ENCODE measurements around the gene SLC24A4.
"Not testable (repeated sequence)": the region's sequence is repeated elsewhere in the genome, so short reads cannot be mapped to it uniquely, and the experiment has no call there.

Gene SLC24A4

DNA sequence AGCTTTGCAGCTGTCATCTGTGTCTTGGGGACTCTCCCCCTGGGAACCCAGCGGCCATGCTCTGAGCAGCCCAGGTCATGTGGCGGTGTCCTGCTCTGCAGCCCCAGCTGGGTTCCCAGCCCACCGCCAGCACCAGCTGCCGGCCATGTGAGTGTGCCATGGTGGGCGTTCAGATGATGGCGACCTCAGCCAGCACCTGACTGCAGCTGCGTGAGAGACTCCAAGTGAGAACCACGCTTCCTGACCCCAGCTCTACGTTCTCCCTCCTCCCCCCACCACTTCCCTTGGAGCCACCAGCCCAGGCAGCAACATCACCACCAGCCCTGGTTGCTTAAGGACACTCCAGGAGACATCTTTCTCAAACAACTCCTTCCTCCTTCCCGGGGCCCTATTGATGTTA is 68.8 kb downstream of the SLC24A4 start:
- H3K36me3 Mint-ChIP-seq (ENCODE audit: low read depth), result no peaks in the 10 kb centered on the region
- no peak overlapping the region for H3K27ac Mint-ChIP-seq
- no peaks in the 10 kb centered on the region for H3K4me1 Mint-ChIP-seq (ENCODE audit: low read depth)
- DNase-seq (ENCODE audit: low spot score), result no peak
- no peak overlapping the region for H3K4me3 Mint-ChIP-seq
- H3K9me3 Mint-ChIP-seq, result no peaks in the 10 kb centered on the region
- no peaks in the 10 kb centered on the region for H3K27me3 Mint-ChIP-seq (ENCODE audit: low read depth)

DNA sequence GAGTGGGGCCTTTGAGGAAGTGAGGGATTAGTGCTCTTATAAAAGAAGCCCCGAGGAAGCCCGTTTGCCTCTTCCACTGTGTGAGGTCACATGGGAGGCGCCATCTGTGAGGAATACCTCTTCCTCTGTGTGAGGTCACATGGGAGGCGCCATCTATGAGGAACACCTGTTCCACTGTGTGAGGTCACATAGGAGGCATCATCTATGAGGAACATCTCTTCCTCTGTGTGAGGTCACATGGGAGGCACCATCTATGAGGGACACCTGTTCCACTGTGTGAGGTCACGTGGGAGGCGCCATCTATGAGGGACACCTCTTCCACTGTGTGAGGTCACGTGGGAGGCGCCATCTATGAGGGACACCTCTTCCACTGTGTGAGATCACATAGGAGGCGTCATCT is 69.7 kb downstream of the SLC24A4 start:
- no peaks in the 10 kb centered on the region for H3K27me3 Mint-ChIP-seq (ENCODE audit: low read depth)
- no peak for DNase-seq (ENCODE audit: low spot score)
- no peak overlapping the region for H3K27ac Mint-ChIP-seq
- no peaks in the 10 kb centered on the region for H3K4me1 Mint-ChIP-seq (ENCODE audit: low read depth)
- H3K4me3 Mint-ChIP-seq, result no peak overlapping the region
- no peaks in the 10 kb centered on the region for H3K9me3 Mint-ChIP-seq
- no peaks in the 10 kb centered on the region for H3K36me3 Mint-ChIP-seq (ENCODE audit: low read depth)

GRCh38 chr14:92397150-92397952 is 74.4 kb downstream of the SLC24A4 start:
- no peak overlapping the region for H3K27ac Mint-ChIP-seq

DNA sequence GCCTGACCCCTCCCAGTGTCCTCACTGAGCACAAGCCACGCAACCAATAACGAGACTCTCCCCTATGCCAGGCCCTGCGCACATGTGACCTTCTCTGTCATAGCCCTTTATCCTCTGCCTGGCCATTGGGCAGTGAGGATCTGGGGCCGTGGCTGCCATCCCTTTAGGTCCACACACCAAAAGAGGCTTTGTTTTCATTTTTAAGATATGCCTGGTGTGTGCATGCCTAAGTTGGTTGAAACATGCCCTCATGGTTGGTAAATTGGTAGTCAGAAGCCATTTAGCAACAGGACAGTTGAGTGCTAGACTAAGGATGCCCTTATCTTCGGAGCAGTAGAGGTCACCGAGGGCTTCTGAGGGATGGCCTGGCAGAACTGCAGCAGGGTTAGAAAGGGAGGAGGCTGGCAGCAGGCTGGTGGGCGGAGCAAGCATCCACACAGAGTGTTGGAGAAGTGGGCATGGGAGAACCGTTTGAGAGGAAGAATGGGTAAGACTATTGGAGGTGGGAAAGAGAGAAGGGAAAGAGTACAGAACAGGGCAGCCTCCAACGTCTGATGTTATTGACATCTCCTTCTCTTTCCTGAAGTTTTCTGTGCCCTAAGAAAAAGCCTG is 75.1 kb downstream of the SLC24A4 start:
- H3K4me1 Mint-ChIP-seq (ENCODE audit: low read depth), result no peaks in the 10 kb centered on the region
- no peak for DNase-seq (ENCODE audit: low spot score)
- H3K36me3 Mint-ChIP-seq (ENCODE audit: low read depth), result no peaks in the 10 kb centered on the region
- no peak overlapping the region for H3K4me3 Mint-ChIP-seq
- no peaks in the 10 kb centered on the region for H3K9me3 Mint-ChIP-seq
- no peak overlapping the region for H3K27ac Mint-ChIP-seq
- H3K27me3 Mint-ChIP-seq (ENCODE audit: low read depth), result peaks cover 5% of the 10 kb centered on the region

More at GRCh38 chr14:92397150-92397952, 74.4 kb downstream of the SLC24A4 start:
- Mint-ChIP-seq H3K4me1 (ENCODE audit: low read depth) (no peaks in the 10 kb centered on the region), H3K27me3 (ENCODE audit: low read depth) (peaks cover 4% of the 10 kb centered on the region), H3K36me3 (ENCODE audit: low read depth) (no peaks in the 10 kb centered on the region), H3K9me3 (no peaks in the 10 kb centered on the region), H3K4me3 (no peak overlapping the region)
- DNase-seq (ENCODE audit: low spot score), result no peak

- Mint-ChIP-seq H3K4me1 (ENCODE audit: low read depth) (no peaks in the 10 kb centered on the region), H3K9me3 (no peaks in the 10 kb centered on the region), H3K36me3 (ENCODE audit: low read depth) (no peaks in the 10 kb centered on the region), H3K27me3 (ENCODE audit: low read depth) (peaks cover 5% of the 10 kb centered on the region), H3K4me3 (no peak overlapping the region), H3K27ac (no peak overlapping the region)
- no peak for DNase-seq (ENCODE audit: low spot score)
These were observed 76.1 kb downstream of the SLC24A4 start for GRCh38 chr14:92398888-92399636.

GRCh38 chr14:92400579-92401444 is 77.8 kb downstream of the SLC24A4 start:
- H3K4me1 Mint-ChIP-seq (ENCODE audit: low read depth), result no peaks in the 10 kb centered on the region
- no peak overlapping the region for H3K27ac Mint-ChIP-seq
- no peak for DNase-seq (ENCODE audit: low spot score)
- H3K4me3 Mint-ChIP-seq, result no peak overlapping the region
- H3K36me3 Mint-ChIP-seq (ENCODE audit: low read depth), result no peaks in the 10 kb centered on the region
- no peaks in the 10 kb centered on the region for H3K9me3 Mint-ChIP-seq
- peaks cover 8% of the 10 kb centered on the region for H3K27me3 Mint-ChIP-seq (ENCODE audit: low read depth)

- H3K36me3 Mint-ChIP-seq (ENCODE audit: low read depth), result no peaks in the 10 kb centered on the region
- no peaks in the 10 kb centered on the region for H3K9me3 Mint-ChIP-seq
- H3K4me3 Mint-ChIP-seq, result no peak overlapping the region
- DNase-seq (ENCODE audit: low spot score), result no peak
- peaks cover 8% of the 10 kb centered on the region for H3K27me3 Mint-ChIP-seq (ENCODE audit: low read depth)
- no peak overlapping the region for H3K27ac Mint-ChIP-seq
- H3K4me1 Mint-ChIP-seq (ENCODE audit: low read depth), result no peaks in the 10 kb centered on the region
These were observed 78.6 kb downstream of the SLC24A4 start for GRCh38 chr14:92401561-92401960.

GRCh38 chr14:92402500-92402899 is 79.5 kb downstream of the SLC24A4 start:
- H3K4me1 Mint-ChIP-seq (ENCODE audit: low read depth); H3K4me3 Mint-ChIP-seq; H3K36me3 Mint-ChIP-seq (ENCODE audit: low read depth); H3K9me3 Mint-ChIP-seq; DNase-seq (ENCODE audit: low spot score); H3K27ac Mint-ChIP-seq: not testable (repeated sequence)
- H3K27me3 Mint-ChIP-seq (ENCODE audit: low read depth), result peaks cover 11% of the 10 kb centered on the region

- Mint-ChIP-seq H3K27me3 (ENCODE audit: low read depth) (peaks cover 10% of the 10 kb centered on the region), H3K4me3 (no peak overlapping the region), H3K36me3 (ENCODE audit: low read depth) (no peaks in the 10 kb centered on the region), H3K27ac (no peak overlapping the region), H3K4me1 (ENCODE audit: low read depth) (no peaks in the 10 kb centered on the region), H3K9me3 (peaks cover 8% of the 10 kb centered on the region)
- DNase-seq (ENCODE audit: low spot score), result no peak
These were observed 81.1 kb downstream of the SLC24A4 start for GRCh38 chr14:92404018-92404417.

- H3K36me3 Mint-ChIP-seq (ENCODE audit: low read depth), result no peaks in the 10 kb centered on the region
- no peak for DNase-seq (ENCODE audit: low spot score)
- no peak overlapping the region for H3K27ac Mint-ChIP-seq
- no peaks in the 10 kb centered on the region for H3K4me1 Mint-ChIP-seq (ENCODE audit: low read depth)
- peaks cover 8% of the 10 kb centered on the region for H3K27me3 Mint-ChIP-seq (ENCODE audit: low read depth)
- no peak overlapping the region for H3K4me3 Mint-ChIP-seq
- peaks cover 8% of the 10 kb centered on the region for H3K9me3 Mint-ChIP-seq
These were observed 81.5 kb downstream of the SLC24A4 start for GRCh38 chr14:92404421-92404820.

DNA sequence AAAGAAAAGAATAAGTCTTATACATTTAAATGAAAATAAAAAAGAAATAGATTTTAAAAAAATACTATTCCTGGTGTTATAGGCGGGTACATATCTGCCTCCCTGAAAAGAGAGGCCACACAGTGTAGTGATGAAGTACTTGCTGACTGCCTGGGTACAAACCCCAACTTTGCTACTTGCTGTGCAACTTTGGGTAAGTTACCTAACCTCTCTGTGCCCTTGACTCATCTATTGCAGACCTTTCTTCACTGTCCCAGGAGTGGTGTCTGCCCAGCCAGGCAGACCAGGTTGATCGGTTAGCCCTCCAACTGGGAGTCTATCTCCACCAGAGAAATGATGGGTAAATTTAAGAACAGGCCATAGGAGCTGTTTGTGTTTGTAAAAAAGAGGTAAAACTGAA is 82.0 kb downstream of the SLC24A4 start:
- Mint-ChIP-seq H3K4me1 (ENCODE audit: low read depth) (no peaks in the 10 kb centered on the region), H3K4me3 (no peak overlapping the region), H3K36me3 (ENCODE audit: low read depth) (no peaks in the 10 kb centered on the region), H3K27me3 (ENCODE audit: low read depth) (peaks cover 8% of the 10 kb centered on the region), H3K27ac (no peak overlapping the region), H3K9me3 (peaks cover 8% of the 10 kb centered on the region)
- no peak for DNase-seq (ENCODE audit: low spot score)

- no peak for DNase-seq (ENCODE audit: low spot score)
- H3K9me3 Mint-ChIP-seq, result peaks cover 8% of the 10 kb centered on the region
- no peaks in the 10 kb centered on the region for H3K4me1 Mint-ChIP-seq (ENCODE audit: low read depth)
- peaks cover 6% of the 10 kb centered on the region for H3K27me3 Mint-ChIP-seq (ENCODE audit: low read depth)
- H3K4me3 Mint-ChIP-seq, result no peak overlapping the region
- no peak overlapping the region for H3K27ac Mint-ChIP-seq
- no peaks in the 10 kb centered on the region for H3K36me3 Mint-ChIP-seq (ENCODE audit: low read depth)
These were observed 84.4 kb downstream of the SLC24A4 start for GRCh38 chr14:92407410-92407809.

DNA sequence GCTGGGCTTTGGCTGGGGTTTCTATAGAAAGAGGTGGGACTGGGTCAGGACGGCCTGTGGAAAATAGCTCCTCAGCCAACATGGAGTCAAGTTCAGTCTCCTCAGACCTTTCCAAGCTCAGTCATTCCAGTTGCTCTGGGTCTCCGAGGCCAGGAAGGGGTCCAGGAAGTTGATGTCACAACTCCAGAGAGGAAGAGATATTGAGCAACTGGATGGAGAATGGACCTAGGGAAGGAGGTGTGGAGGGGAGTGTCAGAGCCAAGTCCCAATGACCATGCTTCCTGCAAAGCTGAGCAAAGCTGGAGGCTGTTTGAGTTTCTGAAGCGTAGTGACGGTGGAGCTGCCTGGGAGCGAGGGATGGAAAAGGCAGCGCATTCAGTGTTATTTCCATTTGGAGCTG is 86.1 kb downstream of the SLC24A4 start:
- H3K36me3 Mint-ChIP-seq (ENCODE audit: low read depth), result no peaks in the 10 kb centered on the region
- no peak overlapping the region for H3K27ac Mint-ChIP-seq
- no peak for DNase-seq (ENCODE audit: low spot score)
- H3K4me3 Mint-ChIP-seq, result no peak overlapping the region
- no peaks in the 10 kb centered on the region for H3K4me1 Mint-ChIP-seq (ENCODE audit: low read depth)
- peaks cover 9% of the 10 kb centered on the region for H3K27me3 Mint-ChIP-seq (ENCODE audit: low read depth)
- H3K9me3 Mint-ChIP-seq, result peaks cover 8% of the 10 kb centered on the region
